Measurements from ENCODE around the gene SYCE1.
"Not testable (repeated sequence)": the region's sequence is repeated elsewhere in the genome, so short reads cannot be mapped to it uniquely, and the experiment has no call there.

SYCE1 gene, protein sequence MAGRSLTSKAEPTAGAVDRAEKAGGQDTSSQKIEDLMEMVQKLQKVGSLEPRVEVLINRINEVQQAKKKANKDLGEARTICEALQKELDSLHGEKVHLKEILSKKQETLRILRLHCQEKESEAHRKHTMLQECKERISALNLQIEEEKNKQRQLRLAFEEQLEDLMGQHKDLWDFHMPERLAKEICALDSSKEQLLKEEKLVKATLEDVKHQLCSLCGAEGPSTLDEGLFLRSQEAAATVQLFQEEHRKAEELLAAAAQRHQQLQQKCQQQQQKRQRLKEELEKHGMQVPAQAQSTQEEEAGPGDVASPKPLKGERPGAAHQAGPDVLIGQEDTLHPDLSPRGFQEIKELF

DNA sequence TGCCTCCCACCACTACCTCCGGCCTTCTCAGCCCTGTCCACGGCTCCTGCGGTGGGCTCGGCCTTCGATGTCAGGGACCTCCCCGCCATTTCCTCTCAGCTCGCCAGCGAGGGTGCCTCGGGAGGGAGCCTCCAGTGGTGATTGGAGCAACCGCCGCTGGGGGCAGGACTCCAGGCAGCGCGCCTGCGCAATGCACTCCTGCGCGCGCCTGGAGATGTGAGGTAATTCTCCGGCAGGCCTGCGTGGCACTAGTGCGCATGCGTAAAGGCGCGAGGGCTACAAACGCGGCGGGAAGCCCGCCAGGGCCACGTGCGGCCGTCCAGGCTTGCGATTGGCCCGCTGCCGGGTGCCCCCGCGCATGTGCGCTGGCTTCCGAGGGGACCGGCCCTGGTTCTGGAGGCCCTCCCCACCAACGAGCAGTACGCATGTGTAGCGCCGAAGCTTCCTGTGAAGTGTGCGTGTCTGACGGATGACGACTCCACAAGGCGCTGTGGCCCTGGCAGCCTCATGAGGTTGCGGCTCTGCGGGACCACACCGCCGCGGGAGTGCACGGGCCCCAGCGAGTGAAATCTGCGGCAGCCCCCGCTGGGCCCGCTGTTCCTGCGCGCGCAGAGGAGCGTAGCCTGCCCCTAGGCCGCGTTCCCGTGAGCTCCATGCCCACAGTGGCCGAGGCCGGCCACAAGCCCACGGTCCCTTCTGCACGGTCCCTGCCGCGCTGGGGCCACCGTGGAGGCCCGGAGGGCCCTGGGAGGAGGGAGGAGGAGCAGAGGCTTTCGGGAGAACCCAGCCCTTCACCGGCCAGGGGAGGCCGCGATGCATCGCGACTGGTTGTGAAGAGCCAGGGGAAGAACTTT, at the start of gene SYCE1:
Gene SYCE1, minus strand, starts transcription at position 143 of the 854 bp plus-strand sequence. Its CDS starts 54 bp downstream, at position 89.
- DNase-seq, result no peak

DNA sequence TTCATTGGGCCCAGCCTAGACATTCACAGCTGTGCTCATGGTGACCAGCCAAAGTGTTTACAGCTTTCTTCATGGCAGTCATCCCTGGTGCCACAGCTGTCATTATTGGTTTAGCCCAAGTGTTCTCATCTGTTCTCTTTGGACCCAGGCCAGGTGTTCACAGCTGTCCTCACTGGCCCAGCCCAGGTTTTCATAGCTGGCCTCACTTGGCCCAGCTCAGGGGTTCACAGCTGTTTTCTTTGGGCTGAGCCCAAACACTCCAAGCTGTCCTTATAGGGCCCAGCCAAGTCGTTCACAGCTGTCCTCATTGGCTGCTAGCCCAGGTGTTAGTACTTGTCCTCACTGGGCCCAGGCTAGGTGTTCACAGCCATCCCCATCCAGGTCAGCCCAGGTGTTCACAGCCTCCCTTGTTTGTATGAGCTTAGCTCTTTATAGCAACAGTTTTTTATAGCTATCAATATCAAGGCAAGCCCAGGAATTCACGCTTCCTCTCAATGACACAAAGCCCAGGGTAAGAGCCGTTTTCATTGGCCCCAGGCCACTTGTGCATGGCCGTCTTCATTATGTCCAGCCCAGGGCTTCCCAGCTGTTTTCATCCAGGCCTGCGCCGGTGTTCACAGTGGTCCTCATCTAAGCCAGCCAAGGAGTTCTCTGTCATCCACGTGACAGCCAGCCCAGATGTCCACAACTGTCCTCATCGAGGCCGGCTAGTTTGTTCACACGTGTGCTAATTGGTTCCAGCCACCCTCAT, 49.6 kb upstream of the SYCE1 start:
- DNase-seq, result no peak

DNA sequence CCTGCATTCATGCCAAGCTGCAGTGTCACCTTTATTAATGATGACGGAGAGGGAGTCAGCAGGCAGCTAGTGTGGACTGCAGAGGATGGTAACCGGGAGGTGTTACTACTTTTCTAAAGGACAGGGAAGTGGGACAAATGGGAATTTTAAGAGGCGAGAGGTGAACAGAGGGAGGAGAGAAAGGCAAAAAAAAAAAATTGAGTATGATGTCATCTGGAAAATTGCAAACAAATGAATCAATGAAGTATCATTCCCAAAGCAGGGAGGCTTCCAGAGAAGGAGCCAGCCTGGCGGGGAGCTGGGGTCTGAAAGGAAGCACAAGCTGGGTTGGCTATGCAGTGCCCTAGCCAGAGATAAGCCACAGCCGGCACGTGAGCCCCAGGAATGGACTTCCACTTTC, 48.3 kb upstream of the SYCE1 start:
- no peak for DNase-seq

DNA sequence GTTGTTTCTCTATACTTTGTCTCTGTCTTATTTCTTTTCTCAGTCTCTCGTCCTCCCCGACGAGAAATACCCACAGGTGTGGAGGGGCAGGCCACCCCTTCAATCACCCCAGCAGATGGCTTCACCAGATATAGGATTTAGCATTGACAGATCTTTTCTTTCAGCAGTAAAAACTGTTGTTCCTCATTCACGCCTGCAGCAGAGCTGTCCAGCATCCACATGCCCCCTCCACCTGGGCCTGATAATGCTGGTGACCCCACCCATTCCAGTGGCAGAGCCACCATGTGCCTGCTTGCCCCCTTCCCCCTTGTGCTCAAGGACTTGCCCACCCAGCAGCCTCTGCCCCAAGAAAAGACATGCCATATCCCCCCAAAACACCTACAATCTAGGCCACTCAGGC, 45.7 kb upstream of the SYCE1 start:
- DNase-seq, result no peak

DNA sequence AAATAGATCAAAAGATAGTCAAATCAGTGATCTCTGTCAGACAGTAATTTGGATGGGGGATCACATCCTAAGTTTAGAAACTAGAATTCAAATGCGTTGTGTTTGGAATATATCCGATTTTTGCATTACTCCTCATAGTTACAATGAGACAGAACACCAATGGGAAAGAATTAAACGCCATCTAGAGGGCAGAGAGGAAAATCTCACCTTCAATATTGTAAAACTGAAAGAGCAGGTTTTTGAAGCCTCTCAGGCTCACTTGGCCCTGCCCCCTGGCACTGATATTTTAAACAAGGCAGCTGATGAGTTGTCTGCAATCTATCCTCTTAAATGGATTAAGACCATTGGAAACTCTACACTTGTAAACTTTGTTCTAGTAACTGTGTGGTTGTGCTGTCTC, 43.5 kb upstream of the SYCE1 start:
- no peak for DNase-seq

DNA sequence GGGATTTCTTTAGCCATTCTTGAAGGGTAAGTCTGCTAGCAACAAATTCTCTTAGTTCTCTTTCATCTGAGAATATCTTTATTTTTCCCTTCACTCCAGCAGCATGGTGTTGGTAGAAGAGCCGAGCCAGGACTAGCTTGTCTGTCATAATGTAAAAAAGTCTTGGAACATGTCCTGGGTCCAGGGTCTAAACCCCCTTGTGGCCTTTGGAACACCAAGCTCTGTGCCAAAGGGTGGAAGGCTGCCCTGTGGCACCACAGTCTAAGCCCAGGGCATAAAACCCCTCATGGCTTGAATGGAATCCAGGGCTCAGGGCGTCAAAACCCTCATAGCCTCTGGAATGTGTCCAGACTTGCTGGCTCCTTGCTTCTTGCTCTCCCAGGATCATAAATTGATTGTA, 38.1 kb upstream of the SYCE1 start:
- DNase-seq, result not testable (repeated sequence)

DNA sequence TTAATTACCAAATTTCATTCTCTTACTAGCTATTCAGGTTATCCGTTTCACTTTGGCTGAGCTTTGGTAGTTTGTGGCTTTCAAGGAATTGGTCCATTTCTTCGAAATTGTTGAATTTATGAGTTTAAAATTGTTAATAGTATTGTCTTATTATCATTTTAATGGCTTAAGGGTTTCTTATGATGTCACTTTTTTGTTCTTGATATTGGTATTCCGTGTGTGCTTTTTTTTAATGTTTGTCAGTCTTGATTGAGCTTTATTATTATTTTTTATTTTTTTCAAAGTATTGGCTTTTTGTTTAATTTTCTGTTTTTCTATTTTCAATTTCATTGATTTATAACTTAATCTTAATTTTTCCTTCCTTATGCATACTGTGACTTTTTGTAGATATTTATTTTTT, 35.3 kb upstream of the SYCE1 start:
- DNase-seq, result no peak

DNA sequence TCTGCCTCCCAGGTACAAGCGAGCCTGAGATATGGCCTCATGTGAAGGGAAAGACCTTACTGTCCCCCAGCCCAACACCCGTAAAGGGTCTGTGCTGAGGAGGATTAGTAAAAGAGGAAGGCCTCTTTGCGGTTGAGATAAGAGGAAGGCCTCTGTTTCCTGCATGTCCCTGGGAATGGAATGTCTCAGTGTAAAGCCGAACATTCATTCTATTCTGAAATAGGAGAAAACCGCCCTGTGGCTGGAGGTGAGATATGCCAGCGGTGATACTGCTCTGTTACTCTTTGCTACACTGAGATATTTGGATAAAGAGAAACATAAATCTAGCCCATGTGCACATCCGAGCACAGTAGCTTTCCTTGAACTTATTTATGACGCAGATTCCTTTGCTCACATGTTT, 34.5 kb upstream of the SYCE1 start:
- DNase-seq, result not testable (repeated sequence)

DNA sequence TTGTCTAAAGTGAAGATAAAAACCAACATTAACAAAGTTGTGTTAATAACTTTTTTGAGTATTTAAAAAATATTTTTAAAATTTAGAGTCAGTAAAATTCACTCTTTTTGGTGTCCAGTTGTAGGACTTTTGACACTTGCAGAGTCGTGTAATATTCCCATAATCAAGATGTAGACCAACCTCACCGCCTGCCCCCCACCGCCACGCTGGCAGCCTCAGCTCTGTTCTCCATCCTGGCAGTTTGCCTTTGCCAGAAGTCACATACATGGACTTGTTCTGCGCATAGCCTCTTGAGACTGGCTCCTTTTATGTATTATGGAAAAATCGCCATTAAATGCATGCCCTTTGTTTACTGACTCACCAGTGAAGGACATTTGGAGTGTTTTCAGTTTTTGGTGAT, 27.3 kb upstream of the SYCE1 start:
- DNase-seq, result no peak

DNA sequence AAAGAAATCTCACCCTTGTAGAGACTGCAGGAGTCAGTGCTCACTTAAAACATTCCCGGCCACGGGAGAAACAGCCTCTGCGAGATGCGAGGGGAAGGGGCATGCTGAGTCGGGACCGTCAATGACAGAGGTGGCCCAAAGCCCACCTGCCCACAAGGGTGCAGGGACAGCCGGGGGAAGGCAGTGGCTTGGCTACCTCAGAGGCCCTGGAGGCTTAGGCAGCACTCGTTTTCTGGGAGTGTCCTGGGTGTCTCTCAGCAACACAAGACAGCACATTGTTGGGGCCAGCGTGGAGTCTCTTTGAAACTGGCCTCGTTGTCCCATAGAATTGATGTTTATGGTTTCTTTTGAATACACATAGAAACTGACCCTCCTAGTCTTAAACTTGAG, 25.6 kb upstream of the SYCE1 start:
- no peak for DNase-seq

DNA sequence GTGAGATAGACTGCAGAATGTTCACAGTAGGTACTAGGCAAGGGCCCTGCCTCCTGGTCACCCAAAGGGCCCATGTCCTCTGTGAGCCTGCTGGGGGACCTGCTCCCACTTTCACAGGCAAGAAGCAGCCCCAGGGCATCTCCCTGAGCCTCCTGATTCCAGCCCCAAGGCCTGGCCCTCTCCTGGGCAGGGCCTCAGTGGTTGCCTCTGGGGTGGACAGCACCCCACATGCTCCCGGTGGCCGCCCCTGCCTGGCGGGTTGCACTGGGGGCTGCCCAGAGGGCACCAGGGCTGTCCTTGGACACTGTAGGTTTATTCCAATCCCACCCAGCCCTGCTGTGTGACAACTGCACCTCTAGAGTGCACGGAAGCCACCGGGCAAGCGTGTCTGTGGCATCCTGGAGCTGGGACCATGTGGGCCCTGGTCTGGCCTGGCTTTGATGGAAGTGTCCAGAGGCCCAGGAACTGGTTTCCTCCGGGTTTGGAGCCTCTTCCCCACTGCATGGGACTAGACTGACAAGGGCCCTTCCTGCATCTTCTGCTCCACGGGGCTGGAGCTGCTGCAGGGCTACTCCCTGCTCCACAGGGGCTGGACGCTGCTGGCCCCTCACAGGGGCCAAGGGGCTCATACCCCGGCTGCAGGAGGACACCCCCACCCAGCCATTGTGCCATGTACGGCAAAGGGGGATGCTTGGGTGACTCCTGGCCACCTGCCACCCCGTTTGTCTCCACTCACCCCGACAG, 25.0 kb upstream of the SYCE1 start:
- no peak for DNase-seq

DNA sequence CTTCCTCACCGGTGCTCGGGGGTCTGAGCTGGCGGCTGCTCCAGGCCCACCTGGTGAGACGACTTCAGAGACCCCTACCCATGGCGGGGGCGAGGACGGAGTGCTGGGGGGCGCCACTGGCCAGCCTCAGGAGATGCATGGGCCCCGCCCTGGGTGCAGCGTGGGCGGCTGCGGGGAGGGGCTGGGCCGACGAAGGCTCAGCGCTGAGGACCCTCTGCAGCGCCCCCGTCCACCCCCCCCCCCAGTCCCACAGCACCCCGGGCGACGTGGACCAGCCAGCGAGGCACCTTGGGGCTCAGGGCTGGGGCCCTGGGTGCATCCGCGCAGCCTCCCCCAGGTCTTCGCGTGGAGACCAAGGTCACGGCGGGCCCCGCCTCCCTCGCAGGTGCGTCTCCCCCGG, 11.7 kb upstream of the SYCE1 start:
- DNase-seq, result not testable (repeated sequence)

DNA sequence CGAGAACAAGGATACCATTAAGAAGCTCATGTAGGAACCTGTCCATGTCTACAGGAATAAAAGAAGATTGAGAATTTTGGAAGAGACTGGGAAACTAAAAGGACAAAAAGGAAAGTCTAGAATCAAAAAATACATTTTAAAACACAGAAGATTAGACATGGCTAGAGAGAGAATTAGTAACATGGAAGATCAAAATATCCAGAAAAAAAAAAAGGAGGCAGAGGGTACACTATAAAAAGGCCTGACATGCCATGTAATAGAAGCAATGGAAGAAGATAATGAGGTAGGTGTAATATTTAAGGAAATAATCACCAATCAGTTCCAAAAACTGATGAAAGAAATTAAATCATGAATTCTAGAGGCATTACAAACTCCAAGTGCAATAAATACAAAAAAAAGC, 8.1 kb upstream of the SYCE1 start:
- not testable (repeated sequence) for DNase-seq

DNA sequence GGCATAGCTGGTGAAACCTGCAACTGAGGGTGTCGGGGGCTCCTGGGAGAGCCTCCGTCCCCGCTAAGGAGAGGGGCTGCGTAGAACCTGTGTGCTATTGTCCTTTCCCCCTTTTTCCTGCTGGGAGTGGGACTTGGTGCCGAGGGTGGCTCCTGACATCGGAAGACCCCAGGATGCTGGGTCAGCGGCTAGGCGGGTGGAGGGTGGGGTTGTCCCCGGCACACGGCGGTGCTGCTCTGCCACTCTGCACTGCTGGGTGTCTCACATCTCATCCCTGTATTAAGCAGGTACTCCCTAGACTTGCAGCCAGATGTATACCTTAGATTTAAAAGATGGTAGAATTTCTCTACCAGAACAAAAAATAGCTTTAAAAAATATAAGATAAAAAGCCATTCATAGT, 6.7 kb upstream of the SYCE1 start:
- not testable (repeated sequence) for DNase-seq

DNA sequence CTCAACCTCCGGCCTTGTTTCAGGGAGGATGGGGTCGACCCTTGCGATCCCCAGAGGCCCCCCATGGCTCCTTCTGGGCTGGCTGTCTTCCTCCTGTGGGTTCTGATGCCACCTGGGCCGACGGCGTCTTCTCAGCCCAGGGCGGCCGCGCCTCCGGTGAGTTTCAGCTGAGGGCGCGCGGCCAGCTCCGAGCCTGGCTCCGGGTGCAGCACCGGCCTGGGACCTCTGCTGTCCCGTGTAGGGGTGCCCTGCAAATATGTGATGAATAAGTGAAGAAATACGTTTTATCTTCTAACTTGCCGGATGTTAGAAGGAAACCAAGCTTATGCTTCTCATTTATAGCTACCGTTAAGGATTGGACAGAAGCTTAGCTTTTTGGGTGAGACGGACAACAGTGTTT, 4.4 kb upstream of the SYCE1 start:
- not testable (repeated sequence) for DNase-seq

DNA sequence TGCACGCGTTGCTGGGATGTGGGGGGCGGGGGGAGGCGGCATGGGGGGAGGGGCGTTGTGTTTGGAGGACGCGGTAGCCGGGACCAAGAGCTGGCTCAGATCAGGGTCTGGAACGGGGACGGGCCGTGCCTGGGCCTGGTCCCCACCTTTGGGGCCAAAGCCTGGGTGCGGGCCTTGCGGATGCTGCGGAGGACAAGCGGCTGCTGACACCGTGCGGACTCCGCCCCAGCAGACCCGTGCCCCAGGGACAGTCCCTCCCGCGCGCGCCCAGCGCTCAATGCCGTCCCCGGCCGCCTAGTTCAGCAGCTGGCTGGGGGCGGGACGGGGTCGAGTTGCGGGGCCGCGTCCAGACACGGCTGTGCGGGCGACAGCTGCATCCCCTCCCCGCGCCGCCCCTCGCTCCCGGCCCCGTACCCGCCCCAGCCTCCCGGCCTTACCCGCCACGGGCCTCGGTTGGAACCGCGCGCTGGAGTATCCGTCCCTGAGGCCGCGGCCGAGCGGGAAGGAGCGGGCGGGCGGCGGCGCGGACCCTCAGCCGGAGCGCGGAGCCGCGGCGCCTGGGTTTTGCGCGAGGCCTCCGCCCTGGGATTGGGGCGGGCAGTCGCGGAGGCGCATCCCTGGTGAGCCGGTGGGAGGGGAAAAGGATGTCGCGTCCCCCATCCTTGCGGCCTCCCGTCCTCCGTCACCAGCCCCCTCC, 3.6 kb upstream of the SYCE1 start:
- not testable (repeated sequence) for DNase-seq

DNA sequence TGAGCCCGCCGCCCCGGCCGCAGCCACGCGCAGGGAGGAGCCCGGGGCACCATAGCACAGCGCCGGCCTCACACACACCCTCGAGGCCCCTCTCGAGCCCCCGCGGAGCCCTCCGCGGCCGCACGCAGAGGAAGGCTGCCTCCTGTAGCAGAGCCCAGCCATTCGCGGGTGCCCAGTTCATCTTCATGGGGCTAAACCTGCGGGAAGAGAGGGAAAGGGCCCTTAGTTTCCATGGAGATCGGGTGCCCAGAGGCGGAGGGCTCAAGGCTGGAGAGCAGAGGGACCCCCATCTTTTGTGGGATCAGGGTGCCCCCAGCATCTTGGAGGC, 2.9 kb upstream of the SYCE1 start:
- DNase-seq, result no peak

DNA sequence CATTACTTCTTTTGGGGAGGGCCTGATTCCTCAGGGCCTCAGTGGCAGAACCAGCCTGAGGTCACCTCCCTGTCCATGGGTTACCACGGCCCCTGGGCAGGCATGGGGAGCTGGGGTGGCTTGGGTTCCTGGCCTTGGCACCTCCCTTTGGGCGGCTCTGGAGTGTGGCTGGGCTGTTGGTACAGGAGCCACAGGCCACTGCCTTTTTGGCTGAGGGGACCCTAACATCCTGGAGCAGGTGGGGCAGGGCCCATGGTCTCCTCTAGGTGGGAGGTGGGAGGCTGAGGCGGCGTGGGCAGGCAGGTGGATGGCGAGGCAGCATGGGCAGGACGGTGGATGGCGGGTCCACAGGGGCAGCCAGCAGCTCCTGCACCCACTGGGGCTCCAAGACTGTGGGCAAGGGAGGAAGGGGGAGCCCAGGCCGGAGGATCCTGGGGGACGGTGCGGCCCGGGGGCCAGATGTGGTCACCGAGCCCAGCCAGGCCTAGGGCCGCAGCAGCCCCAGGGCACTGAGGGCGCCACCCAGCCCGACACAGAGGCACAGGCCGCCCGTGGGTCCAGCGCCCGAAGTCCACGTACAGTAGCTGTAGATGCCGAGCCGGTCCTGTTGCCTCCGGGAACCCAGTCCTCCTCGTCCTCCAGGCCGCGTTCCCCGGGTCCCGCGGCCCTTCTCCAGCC, 2.4 kb upstream of the SYCE1 start:
- no peak for DNase-seq

DNA sequence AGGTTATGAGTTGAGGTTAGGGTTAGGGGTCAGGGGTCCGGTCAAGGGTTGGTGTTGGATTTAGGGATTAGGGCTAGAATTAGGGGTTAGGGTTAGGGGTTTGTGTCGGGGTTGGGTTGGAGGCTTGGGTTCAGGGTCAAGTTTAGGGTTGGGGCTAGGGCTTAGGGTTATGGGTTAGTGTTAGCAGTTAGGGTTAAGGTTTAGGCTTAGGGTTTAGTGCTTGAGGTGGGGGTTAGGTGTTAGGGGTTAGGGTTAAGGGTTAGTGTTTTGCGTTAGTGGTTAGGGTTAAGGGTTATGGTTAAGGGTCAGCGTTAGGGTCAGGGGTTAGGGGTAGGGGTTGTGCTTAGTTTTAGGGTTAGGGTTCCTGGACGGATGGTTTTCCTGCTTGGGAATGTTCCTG, 1.7 kb upstream of the SYCE1 start:
- no peak for DNase-seq

DNA sequence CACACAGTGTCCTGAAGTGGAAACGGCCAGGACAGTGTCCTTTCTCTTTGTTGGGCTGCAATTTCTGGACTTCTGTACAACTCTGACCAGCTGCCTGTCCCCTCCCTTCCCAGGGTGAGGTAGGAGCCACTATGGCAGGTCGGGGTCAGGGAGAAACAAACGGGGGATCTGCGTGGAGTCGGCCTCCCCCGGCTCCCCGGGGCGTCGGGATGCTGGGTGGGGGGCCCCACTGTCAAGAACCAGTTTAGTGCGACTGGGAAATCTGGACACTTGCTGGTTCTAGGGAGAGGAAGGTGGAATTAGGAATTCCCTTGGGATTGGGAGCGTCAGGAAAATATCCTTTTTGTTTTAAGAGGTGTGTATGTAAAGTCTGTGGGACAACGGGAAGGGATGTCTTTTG, 567 bp downstream of the SYCE1 start:
- no peak for DNase-seq

DNA sequence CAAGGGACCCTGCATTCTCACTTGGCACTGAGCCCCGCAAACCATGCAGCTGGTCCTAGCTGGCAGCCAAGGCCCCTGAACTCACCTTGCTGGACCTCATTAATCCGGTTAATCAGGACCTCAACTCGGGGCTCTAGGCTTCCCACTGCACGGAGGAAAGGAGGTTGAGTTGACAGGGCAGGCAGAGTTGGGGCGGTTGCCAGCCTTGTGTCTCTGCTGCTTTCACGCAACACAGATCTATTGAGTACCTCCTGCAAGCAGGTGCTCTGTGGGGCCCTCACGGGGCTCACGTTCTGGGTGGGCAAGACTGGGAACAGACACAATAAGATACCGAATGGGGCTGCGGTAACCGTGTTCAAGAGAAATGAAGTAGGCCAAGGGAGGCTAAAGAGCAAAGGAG, 6.2 kb downstream of the SYCE1 start:
- DNase-seq, result no peak

DNA sequence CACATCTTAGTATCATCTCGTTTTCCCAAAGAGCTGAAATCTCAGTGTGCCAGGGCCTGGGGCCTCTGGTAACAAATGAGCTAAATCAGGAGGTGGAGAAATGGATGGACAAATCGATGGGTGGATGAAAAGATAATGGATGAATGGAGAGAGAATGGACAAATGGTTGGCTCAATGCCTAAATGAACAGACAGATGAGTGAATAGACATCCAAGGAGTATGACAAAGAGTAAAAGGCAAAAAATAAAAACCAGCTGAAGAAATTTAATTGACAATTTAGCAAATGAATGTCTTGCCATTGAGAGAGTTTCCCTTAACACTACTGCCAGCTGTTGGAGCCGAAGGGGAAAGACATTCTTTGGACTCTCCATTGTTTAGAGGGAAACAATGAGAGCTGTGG, 8.0 kb downstream of the SYCE1 start:
- no peak for DNase-seq

Measured in NCI-H748 treated with DMSO at 0.1 percent for 48 hours (cell line).